ENCODE measurements around the gene KAT2A. TPM values are rescaled to one million over a fixed set of nuclear protein-coding genes. Genes with fewer than 3 reads are reported as not detected.
A peak's percentile ranks its signal among the peaks of the same experiment; 100 is the strongest.

Gene KAT2A
- total RNA-seq, 2 experiments from 2014 or later, result 45.2 to 46.8 TPM

DNA sequence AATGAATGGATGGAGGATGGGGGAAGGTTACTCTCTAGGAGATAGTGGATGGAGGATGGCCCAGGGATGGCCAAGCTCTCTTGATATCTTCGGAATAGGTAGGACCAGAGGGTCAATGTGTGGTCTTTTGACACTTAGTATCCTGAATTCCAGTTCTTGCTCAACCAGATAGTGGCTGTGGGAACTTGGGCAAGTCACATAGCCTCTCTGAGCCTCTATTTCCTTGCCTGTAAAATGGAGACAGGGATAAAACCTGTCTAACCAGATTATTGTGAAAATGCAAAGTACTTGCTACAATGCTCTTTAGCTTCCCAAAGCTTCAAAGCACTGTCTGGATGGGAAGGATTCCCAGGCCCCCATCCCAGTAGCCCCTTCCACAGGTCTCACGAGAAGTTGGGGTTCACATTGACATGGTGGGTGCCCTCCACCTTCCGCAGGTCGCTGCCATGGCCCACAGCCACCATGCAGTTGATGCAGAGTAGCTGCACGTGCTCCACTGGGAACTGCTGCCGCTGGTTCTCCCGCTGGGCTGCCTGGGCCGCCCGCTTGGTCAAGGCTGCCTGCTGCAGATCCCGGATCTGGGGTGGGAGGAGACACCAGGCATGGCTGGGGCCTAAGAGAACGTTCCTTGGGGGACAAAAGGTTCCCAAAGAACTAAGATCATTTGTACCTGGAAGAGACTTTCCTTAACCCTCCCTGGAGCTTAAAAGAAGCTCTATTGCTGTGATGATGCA, 17.8 kb downstream of the KAT2A start:
- DNase-seq (no peak), ATAC-seq (no peak)
- Mint-ChIP-seq H3K27me3 (ENCODE audit: low read depth) (no peaks in the 10 kb centered on the region), H3K27ac (no peak overlapping the region), H3K9me3 (ENCODE audit: insufficient read depth) (no peaks in the 10 kb centered on the region), H3K36me3 (ENCODE audit: low read depth) (peaks cover 35% of the 10 kb centered on the region), H3K4me1 (ENCODE audit: low read depth) (peaks cover 17% of the 10 kb centered on the region), H3K4me3 (no peak overlapping the region)
- ChIA-PET POLR2A (interaction anchor here (1.2 to 2.5 kb wide), 3 partner anchors 10 to 87 kb away, joined by 3 to 11 read pairs (median 6); partner anchors contain the start of genes DHX58 and DNAJC7), CTCF (interaction anchor here (0.8 to 2.9 kb wide), 5 partner anchors 8 to 80 kb away, joined by 3 to 12 read pairs (median 8); no protein-coding TSS in a partner anchor)

DNA sequence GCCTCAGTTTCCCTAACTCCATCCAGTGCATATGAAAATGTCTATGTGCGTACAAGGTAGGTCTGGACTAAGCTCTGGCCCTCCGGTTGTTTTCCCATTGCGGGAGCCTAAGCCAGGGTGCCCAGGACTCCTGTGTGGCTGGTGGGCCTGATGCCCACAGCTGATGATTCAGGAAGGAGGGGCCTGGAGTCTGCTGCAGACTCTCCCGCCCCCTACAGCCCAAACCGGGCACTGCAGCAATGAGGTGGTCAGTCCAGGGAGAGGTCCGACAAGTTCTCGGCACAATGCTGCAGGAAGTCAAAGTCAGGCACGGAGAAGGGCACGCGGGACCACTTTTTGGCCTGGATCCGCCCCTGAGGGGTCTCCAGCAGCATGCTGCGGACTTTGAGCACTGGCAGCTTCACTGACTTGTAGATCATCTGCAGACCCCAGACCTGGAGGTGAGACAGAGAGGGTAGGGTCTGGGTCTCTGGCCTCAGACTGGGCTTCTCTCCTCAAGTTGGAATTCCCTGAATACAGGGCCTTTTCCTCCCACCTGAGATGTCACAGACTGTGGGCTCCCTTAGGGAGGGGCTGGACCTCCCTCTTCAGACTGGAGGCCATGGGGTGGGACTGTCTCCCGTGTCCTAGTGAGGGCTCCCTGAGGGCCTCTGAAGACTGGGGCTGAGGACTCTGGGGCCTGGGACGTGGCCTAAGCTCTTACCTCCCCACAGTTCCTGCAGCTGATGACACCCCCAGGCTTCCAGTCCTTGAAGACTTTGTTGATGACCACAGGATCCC, 19.5 kb downstream of the KAT2A start:
- H3K4me3 Mint-ChIP-seq, result no peak overlapping the region
- DNase-seq (peak; percentile 75), ATAC-seq (peak; percentile 66)
- peaks cover 24% of the 10 kb centered on the region for H3K36me3 Mint-ChIP-seq (ENCODE audit: low read depth)
- ChIA-PET POLR2A (interaction anchor here (1.3 to 2.5 kb wide), 2 partner anchors 11 to 37 kb away, joined by 3 to 10 read pairs; partner anchors contain the start of gene DHX58), CTCF (interaction anchor here (0.6 to 2.9 kb wide), 20 partner anchors 8 to 84 kb away, joined by 3 to 32 read pairs (median 8); partner anchors contain the start of genes DHX58, DNAJC7 and NKIRAS2)
- H3K27me3 Mint-ChIP-seq (ENCODE audit: low read depth), result peaks cover 14% of the 10 kb centered on the region
- H3K4me1 Mint-ChIP-seq (ENCODE audit: low read depth), result peaks cover 13% of the 10 kb centered on the region
- H3K9me3 Mint-ChIP-seq (ENCODE audit: insufficient read depth), result no peaks in the 10 kb centered on the region
- H3K27ac Mint-ChIP-seq, result no peak overlapping the region

DNA sequence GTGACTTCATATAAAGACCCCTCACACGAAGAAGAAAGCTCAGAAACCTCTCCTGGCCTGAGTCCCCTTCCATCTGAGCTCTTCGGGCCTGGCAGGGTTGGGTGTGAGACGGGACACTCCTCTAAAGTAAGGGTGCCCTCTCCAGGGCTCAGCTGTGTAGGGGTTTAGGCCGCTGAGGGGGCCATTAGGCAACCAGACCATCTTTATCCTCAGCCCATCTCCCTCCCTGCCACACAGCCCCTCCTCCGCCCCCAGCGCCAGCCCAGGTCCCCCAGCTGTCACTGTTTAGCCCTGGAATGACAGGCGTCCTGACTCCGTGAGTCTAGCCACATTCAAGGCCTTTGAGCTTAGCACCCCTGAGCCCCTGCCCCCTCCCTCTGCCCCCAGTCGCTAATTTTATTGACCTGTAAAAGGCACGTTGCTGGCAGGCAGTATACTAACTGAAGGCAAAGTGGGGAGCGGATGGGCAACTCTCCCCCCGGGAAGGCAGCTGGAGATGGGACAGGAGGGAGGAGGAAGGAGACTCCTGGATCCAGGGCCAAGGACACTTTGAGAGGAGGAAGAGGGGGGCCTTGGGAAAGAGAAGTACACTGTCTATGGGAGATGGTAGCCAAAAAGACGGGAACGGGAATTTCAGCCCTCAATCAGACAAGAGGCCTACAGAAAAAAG, 22.3 kb downstream of the KAT2A start:
- H3K27ac Mint-ChIP-seq, result no peak overlapping the region
- DNase-seq, result no peak
- no peaks in the 10 kb centered on the region for H3K9me3 Mint-ChIP-seq (ENCODE audit: insufficient read depth)
- H3K4me1 Mint-ChIP-seq (ENCODE audit: low read depth), result peaks cover 9% of the 10 kb centered on the region
- POLR2A ChIA-PET, result interaction anchor here (0.8 to 1.7 kb wide), 3 partner anchors 9 to 133 kb away, joined by 3 to 14 read pairs (median 3); partner anchors contain the start of gene DHX58
- no peak overlapping the region for H3K4me3 Mint-ChIP-seq
- ATAC-seq, result no peak
- peaks cover 19% of the 10 kb centered on the region for H3K27me3 Mint-ChIP-seq (ENCODE audit: low read depth)
- H3K36me3 Mint-ChIP-seq (ENCODE audit: low read depth), result peaks cover 9% of the 10 kb centered on the region
- CTCF ChIA-PET, result interaction anchor here (0.7 to 1.2 kb wide), 4 partner anchors 11 to 136 kb away, joined by 3 to 4 read pairs (median 4); partner anchors contain the start of gene NKIRAS2

DNA sequence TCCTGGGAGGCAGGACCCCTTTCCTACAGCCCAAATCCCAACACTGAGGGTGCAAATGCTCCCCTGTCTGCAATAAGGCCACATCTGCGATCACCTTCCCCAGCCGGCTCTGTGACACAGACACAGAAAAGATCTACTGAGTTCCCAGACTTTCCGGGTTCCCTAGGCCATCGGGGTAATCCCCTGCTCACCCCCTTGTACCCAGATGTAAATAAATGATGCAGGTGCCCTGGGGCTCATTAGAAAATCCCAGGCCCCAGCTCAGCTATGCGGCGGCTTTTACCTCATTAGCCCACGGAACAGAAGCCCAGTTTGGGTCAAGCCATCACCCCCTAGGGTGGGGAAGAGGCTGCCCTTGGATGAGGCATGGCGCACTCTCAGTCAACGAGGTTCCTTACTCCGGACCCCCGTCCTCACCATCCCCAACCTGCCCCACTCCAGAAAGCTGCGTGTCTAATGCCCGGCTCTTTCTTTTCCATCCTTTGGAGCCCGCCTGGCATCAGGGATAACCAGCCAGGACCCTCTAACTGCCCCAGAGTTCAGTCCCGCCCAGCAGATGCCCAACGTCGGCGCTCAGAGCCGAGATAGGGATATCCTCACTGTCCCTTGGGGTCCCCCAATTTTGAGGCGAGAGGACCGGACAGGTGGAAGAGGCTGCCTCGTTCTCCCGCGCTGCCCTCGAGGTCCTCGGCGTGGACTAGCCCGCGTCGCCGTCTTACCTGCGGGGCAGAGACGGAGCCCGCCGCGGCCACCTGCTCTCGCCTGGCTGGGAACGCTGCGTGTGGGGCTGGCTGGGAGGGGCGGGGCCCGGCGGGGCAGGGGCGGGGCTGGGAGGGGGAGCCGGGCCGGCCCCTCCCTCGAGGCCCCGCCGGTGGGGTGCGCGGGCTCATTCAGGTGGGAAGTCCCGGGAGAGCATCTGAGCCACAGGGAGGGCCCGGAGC, 23.2 kb downstream of the KAT2A start, which contains the start of gene ZNF385C:
Gene ZNF385C (minus strand): TSS at position 783 of the 941 bp plus-strand sequence. CDS start 35,417 bp downstream, outside the sequence.
- H3K4me3 Mint-ChIP-seq, result no peak within 1 kb of the TSS
- peaks cover 19% of the 10 kb centered on the region for H3K27me3 Mint-ChIP-seq (ENCODE audit: low read depth)
- H3K9me3 Mint-ChIP-seq (ENCODE audit: insufficient read depth), result no peaks in the 10 kb centered on the region
- no peak within 1 kb of the TSS for H3K27ac Mint-ChIP-seq
- peaks cover 11% of the 10 kb centered on the region for H3K4me1 Mint-ChIP-seq (ENCODE audit: low read depth)
- CTCF ChIA-PET, result interaction anchor here (0.7 to 1.4 kb wide), 7 partner anchors 9 to 135 kb away, joined by 3 to 4 read pairs (median 4); partner anchors contain the start of gene NKIRAS2
- peaks cover 6% of the 10 kb centered on the region for H3K36me3 Mint-ChIP-seq (ENCODE audit: low read depth)
- ATAC-seq (peak; percentile 65), DNase-seq (no peak)
- POLR2A ChIA-PET, result interaction anchor here (0.8 to 1.7 kb wide), 3 partner anchors 10 to 132 kb away, joined by 3 to 14 read pairs (median 3); partner anchors contain the start of gene DHX58

DNA sequence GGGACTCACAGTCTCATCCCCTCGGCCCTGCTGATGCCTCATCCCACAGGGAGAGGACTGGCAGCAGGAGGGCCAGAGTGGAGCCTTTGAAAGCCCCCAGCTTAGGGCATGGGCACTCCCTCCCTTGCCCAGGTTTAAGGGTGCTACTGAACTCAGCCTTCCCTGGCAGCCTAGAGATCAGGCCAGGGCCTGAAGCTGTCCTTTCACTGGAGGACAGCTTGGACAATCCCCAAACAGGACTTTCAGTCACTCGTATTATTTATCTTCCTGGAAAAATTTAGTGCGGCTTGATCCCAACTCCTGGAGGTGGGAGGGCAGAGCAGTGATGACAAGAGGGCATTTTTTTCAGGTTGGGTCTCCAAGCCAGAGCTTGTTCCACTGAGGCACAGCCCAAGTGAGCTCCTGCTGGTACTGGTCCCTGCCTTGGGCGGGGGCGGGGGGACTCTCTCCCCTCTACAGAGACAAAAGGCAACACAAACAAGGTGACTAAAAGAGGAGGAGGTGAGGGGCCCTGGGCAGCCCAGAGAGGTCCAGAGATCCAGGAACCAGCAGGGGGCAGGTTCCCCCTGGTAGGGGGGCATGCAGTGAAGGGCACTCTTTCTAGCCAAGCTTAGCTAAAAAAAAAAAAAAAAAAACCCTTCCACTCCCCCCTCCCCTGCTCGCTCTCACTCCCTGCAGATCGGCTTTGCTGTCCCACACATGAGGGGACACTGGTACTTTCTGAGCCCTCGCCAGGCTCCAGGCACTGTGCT, 24.6 kb downstream of the KAT2A start:
- DNase-seq (no peak), ATAC-seq (no peak)
- ChIA-PET CTCF (interaction anchor here (1.0 to 1.6 kb wide), 5 partner anchors 20 to 76 kb away, joined by 3 to 5 read pairs (median 3); partner anchors contain the start of gene NKIRAS2), POLR2A (no interaction called here)
- no peak overlapping the region for H3K4me3 Mint-ChIP-seq
- no peaks in the 10 kb centered on the region for H3K9me3 Mint-ChIP-seq (ENCODE audit: insufficient read depth)
- H3K4me1 Mint-ChIP-seq (ENCODE audit: low read depth), result peaks cover 11% of the 10 kb centered on the region
- H3K27ac Mint-ChIP-seq, result no peak overlapping the region
- peaks cover 2% of the 10 kb centered on the region for H3K36me3 Mint-ChIP-seq (ENCODE audit: low read depth)
- H3K27me3 Mint-ChIP-seq (ENCODE audit: low read depth), result peaks cover 19% of the 10 kb centered on the region

DNA sequence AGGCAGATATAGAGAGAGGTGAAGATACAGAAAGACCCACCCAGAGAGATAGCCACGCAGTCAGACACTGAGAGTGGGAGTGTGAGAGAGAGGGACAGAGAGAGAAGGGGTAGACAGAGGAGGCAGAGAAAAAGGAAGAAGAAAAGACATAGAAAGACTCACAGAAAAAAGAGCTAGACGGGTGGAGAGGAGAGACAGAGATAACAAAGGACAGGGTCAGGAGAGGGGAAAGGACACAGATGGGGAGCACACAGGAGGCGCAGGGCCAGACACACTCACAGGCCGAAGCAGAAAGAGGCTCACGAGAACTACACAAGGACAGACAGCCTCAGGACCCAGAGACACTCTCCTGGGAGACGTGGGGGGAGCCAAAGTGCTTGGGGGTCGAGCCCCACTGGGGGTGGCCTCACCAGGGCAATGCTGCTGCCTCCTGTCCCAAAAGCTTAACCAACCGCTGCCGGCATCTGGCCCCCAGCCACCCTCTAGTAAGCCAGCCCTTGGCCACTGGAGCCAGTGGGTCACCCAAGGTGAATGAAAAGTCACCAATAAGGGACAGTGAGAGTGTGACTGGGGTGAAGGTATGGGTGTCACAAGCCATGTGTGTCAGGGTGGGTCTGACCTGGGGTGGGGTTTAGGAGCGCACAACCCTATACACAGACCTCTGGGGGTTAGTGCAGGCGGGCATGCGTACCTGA, 26.6 kb downstream of the KAT2A start:
- CTCF ChIA-PET, result no interaction called here
- H3K4me1 Mint-ChIP-seq (ENCODE audit: low read depth), result peaks cover 11% of the 10 kb centered on the region

DNA sequence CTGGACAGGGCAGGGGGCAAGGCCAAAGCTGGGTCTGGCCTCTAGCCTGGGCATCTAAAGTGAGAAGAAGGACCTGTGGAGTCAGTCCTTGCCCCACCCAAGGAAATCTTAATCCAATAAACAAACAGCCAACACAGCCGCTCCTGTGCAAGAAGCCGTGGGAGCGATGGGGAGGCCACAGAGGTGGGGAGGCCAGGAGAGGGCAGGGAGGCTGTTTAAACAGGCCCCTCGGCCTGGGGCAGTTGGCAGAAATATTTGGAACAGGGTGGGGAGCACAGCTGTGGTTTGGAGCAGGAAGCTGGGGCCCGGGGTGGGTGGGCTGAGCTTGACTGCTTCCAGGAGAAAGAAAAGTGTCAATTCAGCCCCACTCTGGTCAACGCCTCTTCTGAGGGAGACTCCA, 28.2 kb downstream of the KAT2A start:
- ChIA-PET CTCF (no interaction called here), POLR2A (no interaction called here)

More for the DNA sequence above, 26.6 kb downstream of the KAT2A start:
- POLR2A ChIA-PET, result no interaction called here
- H3K27ac Mint-ChIP-seq, result no peak overlapping the region
- peaks cover 29% of the 10 kb centered on the region for H3K27me3 Mint-ChIP-seq (ENCODE audit: low read depth)
- no peaks in the 10 kb centered on the region for H3K9me3 Mint-ChIP-seq (ENCODE audit: insufficient read depth)
- DNase-seq, result no peak
- no peak for ATAC-seq
- H3K36me3 Mint-ChIP-seq (ENCODE audit: low read depth), result no peaks in the 10 kb centered on the region
- H3K4me3 Mint-ChIP-seq, result no peak overlapping the region

DNA sequence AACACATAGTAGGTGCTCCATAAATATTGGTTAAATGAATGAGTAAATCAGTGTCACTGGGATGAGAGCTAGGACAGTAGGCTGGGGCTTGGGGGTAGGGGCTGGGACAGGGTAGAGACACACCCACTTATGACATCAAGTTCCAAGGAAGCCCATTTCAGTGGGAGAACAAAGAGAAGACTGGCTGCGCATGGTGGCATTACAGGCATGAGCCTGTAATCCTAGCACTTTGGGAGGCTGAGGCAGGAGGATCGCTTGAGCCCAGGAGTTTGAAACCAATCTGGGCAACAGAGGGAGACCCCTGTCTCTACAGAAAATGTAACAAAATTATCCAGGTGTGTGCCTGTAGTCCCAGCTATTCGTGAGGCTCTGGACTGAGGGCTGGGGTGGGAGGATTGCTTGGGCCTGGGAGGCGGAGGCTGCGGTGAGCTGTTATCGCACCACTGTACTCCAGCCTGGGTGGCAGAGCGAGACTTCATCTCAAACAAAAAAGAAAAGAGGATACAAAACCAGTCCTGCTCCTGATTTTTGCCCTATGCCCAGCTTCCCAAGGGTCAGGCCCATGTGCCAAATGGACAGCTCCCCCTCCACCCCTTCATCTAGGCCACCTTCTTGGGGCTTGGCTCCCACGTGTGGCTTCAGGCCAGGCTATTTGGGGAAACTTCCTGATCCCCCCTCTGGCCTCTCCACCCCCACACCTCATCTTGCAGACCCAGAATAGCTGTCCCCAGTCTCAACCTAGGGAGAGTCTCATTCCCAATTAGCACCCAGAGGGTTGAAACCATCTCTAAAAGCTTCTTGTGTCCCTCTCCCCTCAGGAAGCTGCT, 30.0 kb downstream of the KAT2A start:
- Mint-ChIP-seq H3K36me3 (ENCODE audit: low read depth) (no peaks in the 10 kb centered on the region), H3K4me3 (no peak overlapping the region), H3K9me3 (ENCODE audit: insufficient read depth) (no peaks in the 10 kb centered on the region), H3K27me3 (ENCODE audit: low read depth) (peaks cover 14% of the 10 kb centered on the region), H3K4me1 (ENCODE audit: low read depth) (peaks cover 1% of the 10 kb centered on the region), H3K27ac (no peak overlapping the region)
- ATAC-seq (no peak), DNase-seq (no peak)
- POLR2A ChIA-PET, result interaction anchor here (0.6 to 1.3 kb wide), 3 partner anchors 21 to 1674 kb away, joined by 3 to 4 read pairs (median 3); partner anchors contain the start of gene TOP2A
- CTCF ChIA-PET, result interaction anchor here (0.9 to 2.0 kb wide), 5 partner anchors 10 to 128 kb away, joined by 3 to 8 read pairs (median 7); no protein-coding TSS in a partner anchor

More for the DNA sequence above, 28.2 kb downstream of the KAT2A start:
- ATAC-seq (no peak), DNase-seq (no peak)
- no peaks in the 10 kb centered on the region for H3K36me3 Mint-ChIP-seq (ENCODE audit: low read depth)
- peaks cover 7% of the 10 kb centered on the region for H3K4me1 Mint-ChIP-seq (ENCODE audit: low read depth)
- H3K27ac Mint-ChIP-seq, result no peak overlapping the region
- no peak overlapping the region for H3K4me3 Mint-ChIP-seq
- H3K9me3 Mint-ChIP-seq (ENCODE audit: insufficient read depth), result no peaks in the 10 kb centered on the region
- H3K27me3 Mint-ChIP-seq (ENCODE audit: low read depth), result peaks cover 28% of the 10 kb centered on the region

DNA sequence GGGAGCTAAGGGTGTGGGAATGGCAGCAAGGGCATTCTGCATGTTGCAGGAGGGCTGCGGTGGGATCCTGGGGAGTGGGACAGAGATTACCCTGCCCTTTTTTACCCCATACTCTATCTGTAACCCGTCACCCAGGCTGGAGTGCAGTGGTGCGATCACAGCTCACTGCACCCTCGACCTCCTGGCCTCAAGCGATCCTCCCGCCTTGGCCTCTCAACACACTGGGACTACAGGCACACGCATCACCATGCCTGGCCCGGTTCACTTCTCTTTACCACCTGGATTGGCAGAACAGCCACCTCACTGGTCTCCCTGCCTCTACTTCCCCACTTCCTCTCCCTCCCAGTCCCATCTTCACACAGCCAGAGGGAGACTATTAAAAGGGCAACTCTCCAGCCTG, 32.4 kb downstream of the KAT2A start:
- ATAC-seq (no peak), DNase-seq (no peak)
- CTCF ChIA-PET, result interaction anchor here (1.6 to 2.2 kb wide), 2 partner anchors 21 to 23 kb away, joined by 5 to 6 read pairs; no protein-coding TSS in a partner anchor
- Mint-ChIP-seq H3K36me3 (ENCODE audit: low read depth) (no peaks in the 10 kb centered on the region), H3K9me3 (ENCODE audit: insufficient read depth) (no peaks in the 10 kb centered on the region), H3K27me3 (ENCODE audit: low read depth) (peaks cover 12% of the 10 kb centered on the region), H3K27ac (no peak overlapping the region), H3K4me1 (ENCODE audit: low read depth) (peaks cover 1% of the 10 kb centered on the region), H3K4me3 (no peak overlapping the region)
- POLR2A ChIA-PET, result no interaction called here

Measured in activated CD8-positive, alpha-beta T cell treated with anti-CD3 and anti-CD28 coated beads, Interleukin-2, amount 10 ng/mL, durations not matched to agents 7 days and 5 days (primary cell).